Naive thymus-derived CD4-positive, alpha-beta T cell (primary cell): Measurements from ENCODE around the gene NAA15. TPM values are rescaled to one million over a fixed set of nuclear protein-coding genes. Genes with fewer than 3 reads are reported as not detected.
"Not testable (repeated sequence)": the region's sequence is repeated elsewhere in the genome, so short reads cannot be mapped to it uniquely, and the experiment has no call there.

Source experiments
- ATAC-seq: fragments of 150-1000 bp; cut with Tn5 transposase; 2 replicates; pipeline ENCODE4 v1.10.0; 2021; ENCODE audit warnings: mild to moderate bottlenecking, moderate library complexity
- CTCF ChIA-PET: fragments of 350-600 bp; sonication (Branson Sonifier 250); formaldehyde crosslinking; loops from one replicate; lab custom pipeline; 2021; ENCODE audit warnings: antibody characterized with exemption; lab: Charles Lee
- POLR2A ChIA-PET: fragments of 350-600 bp; sonication (Branson Sonifier 250); formaldehyde crosslinking; loops from one replicate; lab custom pipeline; 2021; ENCODE audit warnings: antibody characterized with exemption, inconsistent platforms; lab: Charles Lee
- DNase-seq, 9 donors: peaks; one replicate each; pipeline versions ENCODE4 v3.0.0 to v3.0.0-alpha.2; 2020 to 2022; ENCODE audit warnings: mixed read lengths in 1 of 9
- H3K27ac ChIP-seq: one replicate; pipeline ENCODE4 v1.7.0; 2013; ENCODE audit warnings: mild to moderate bottlenecking, low read depth, low read length, moderate library complexity
- H3K27me3 ChIP-seq, 2 donors: one replicate each; pipeline ENCODE4 v1.7.0; 2013; ENCODE audit warnings: low read length in 2 of 2, mild to moderate bottlenecking in 2 of 2, moderate library complexity in 2 of 2; ENCODE audit not compliant: control insufficient read depth in 2 of 2, insufficient read depth in 2 of 2
- H3K36me3 ChIP-seq, 3 experiments: 1 replicate in 2 of 3; 2 replicates in 1 of 3; pipeline ENCODE4 v1.7.0; 2013; ENCODE audit warnings: low read length in 3 of 3, mild to moderate bottlenecking in 3 of 3, moderate library complexity in 1 of 3; ENCODE audit not compliant: insufficient read depth in 3 of 3, control insufficient read depth in 2 of 3
- H3K4me1 ChIP-seq, 2 donors: one replicate each; pipeline ENCODE4 v1.7.0; 2013; ENCODE audit warnings: low read length in 2 of 2, mild to moderate bottlenecking in 2 of 2, moderate library complexity in 1 of 2; ENCODE audit not compliant: control insufficient read depth in 2 of 2, insufficient read depth in 2 of 2
- H3K4me3 ChIP-seq: 2 replicates; pipeline ENCODE4 v1.7.0; 2013; ENCODE audit warnings: mild to moderate bottlenecking, low read length
- H3K9me3 ChIP-seq, 3 experiments: 1 replicate in 2 of 3; 2 replicates in 1 of 3; pipeline ENCODE4 v1.7.0; 2013; ENCODE audit warnings: low read length in 3 of 3; ENCODE audit not compliant: control insufficient read depth in 2 of 3
- H3K27ac Mint-ChIP-seq, 9 donors: one replicate each; pipeline ENCODE4 v1.8.0; 2020 to 2022; ENCODE audit warnings: mixed read lengths in 9 of 9, mild to moderate bottlenecking in 8 of 9, moderate library complexity in 5 of 9, inconsistent platforms in 2 of 9
- H3K27me3 Mint-ChIP-seq, 5 donors: one replicate each; pipeline ENCODE4 v1.8.0; 2021 to 2022; ENCODE audit warnings: mixed read lengths in 5 of 5, mild to moderate bottlenecking in 1 of 5
- H3K36me3 Mint-ChIP-seq, 5 donors: one replicate each; pipeline ENCODE4 v1.8.0; 2020 to 2022; ENCODE audit warnings: mixed read lengths in 5 of 5, mild to moderate bottlenecking in 3 of 5, inconsistent platforms in 1 of 5
- H3K4me1 Mint-ChIP-seq, 7 donors: one replicate each; pipeline ENCODE4 v1.8.0; 2020 to 2022; ENCODE audit warnings: mixed read lengths in 7 of 7, mild to moderate bottlenecking in 3 of 7, inconsistent platforms in 1 of 7
- H3K4me3 Mint-ChIP-seq, 10 donors: one replicate each; pipeline ENCODE4 v1.8.0; 2020 to 2022; ENCODE audit warnings: mild to moderate bottlenecking in 10 of 10, mixed read lengths in 10 of 10, moderate library complexity in 6 of 10, inconsistent platforms in 2 of 10
- H3K9me3 Mint-ChIP-seq, 11 donors: one replicate each; pipeline ENCODE4 v1.8.0; 2020 to 2022; ENCODE audit warnings: mixed read lengths in 11 of 11, mild to moderate bottlenecking in 4 of 11, inconsistent platforms in 1 of 11, moderate library complexity in 1 of 11
- intact Hi-C, 2 donors: fragments of 100-400 bp; cut with micrococcal nuclease; formaldehyde crosslinking; loops; one replicate each; pipeline ENCODE4 v1.15.1; 2023
- polyA plus RNA-seq, 2 donors: library from polyadenylated mRNA; unstranded; fragments of 300-500 nt; fragmentation: Illumina TruSeq; gene quantifications; one replicate each; pipeline ENCODE4 v1.2.3, GENCODE V29; 2021
- total RNA-seq, 6 experiments: library from RNA in 5 of 6; stranded (reverse) in 5 of 6; gene quantifications; 1 replicate in 5 of 6; 2 replicates in 1 of 6; pipeline ENCODE4 v1.2.3 and lab custom pipeline; 2021 to 2026

NAA15 gene
- total and polyA plus RNA-seq, 7 experiments from 2014 or later, result 35.7 to 67.4 (median 45.3) TPM

DNA sequence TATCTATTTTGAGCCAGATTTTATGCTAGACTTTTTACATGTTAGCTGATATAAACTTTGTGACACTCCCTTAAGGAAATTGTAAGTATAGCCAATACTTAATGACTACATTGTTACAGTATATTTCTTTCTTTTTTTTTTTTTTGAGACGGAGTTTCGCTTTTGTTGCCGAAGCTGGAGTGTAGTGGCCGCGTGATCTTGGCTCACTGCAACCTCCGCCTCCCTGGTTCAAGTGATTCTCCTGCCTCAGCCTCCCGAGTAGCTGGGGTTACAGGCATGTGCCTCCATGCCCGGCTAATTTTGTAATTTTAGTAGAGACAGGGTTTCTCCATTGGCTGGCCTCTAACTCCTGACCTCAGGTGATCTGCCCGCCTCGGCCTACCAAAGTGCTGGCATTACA, 12.1 kb downstream of the NAA15 start:
- H3K9me3 ChIP-seq, H3K27me3 Mint-ChIP-seq, H3K4me3 ChIP-seq, H3K36me3 ChIP-seq, intact Hi-C loops, H3K27ac ChIP-seq, DNase-seq, H3K27me3 ChIP-seq, H3K9me3 Mint-ChIP-seq, ATAC-seq, CTCF ChIA-PET: not testable (repeated sequence)
- Mint-ChIP-seq H3K36me3 (peaks cover 0 to 12% (median 5%) of the 10 kb centered on the region in 5 donors), H3K4me1 (peaks cover 58 to 85% (median 82%) of the 10 kb centered on the region in 7 donors), H3K27ac (peak overlapping the region in 8 of 9 donors; percentile 40 to 88 (median 58)), H3K4me3 (peak overlapping the region in 6 of 10 donors; percentile 26 to 67 (median 53))
- POLR2A ChIA-PET, result interaction anchor here (0.8 to 1.4 kb wide), 2 partner anchors 11 to 214 kb away, joined by 3 read pairs; partner anchors contain the start of gene NDUFC1
- H3K4me1 ChIP-seq, result peaks cover 21 to 26% of the 10 kb centered on the region in 2 donors

DNA sequence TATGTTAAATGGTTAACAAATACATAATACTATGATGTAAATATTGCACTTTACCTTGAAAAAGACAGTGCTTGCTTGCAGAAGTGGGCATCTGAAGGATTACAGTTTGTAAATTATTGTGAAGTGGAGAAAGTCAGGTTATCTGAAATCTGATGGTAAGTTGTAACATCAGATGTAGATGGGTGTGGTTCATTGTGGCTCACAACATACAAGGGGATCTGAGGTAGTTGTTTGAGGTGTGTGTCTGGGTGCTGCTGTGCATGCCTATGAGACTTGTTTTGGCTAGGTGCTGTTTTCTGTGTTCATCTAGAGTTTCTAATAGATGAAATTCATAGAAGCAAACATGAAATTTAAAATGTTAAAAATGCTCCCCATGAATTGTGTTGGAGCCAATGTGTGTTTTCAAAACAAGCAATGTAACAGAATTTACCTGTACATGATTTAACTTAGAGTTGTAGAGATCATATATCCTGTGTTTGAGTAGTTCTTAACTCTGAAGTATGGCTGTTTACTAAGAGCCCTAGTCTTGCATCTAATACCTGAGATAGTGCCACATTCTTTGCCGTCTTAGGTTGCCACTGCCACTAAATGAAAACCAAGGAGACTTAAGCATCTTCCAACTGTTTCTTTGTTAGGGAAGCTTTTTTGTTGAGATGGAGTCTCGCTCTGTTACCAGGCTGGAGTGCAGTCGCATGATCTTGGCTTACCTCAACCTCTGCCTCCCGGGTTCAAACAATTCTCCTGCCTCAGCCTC, 12.9 kb downstream of the NAA15 start:
- H3K27ac Mint-ChIP-seq, result peak overlapping the region; percentile 6 to 88 (median 71)
- Histone ChIP-seq H3K4me1 (peaks cover 21 to 26% of the 10 kb centered on the region in 2 donors), H3K4me3 (no peak overlapping the region), H3K36me3 (no peaks in the 10 kb centered on the region), H3K27me3 (no peaks in the 10 kb centered on the region), H3K27ac (peak overlapping the region; percentile 28), H3K9me3 (no peaks in the 10 kb centered on the region)
- intact Hi-C loops, result loop anchor here in 1 of 2 donors (1.0 kb wide), 1 partner anchor 12 kb away; the partner anchor contains the start of gene NDUFC1
- DNase-seq, result peak in 5 of 9 donors; percentile 18 to 42 (median 23)
- POLR2A ChIA-PET, result interaction anchor here (0.6 to 1.6 kb wide), 3 partner anchors 13 to 276 kb away, joined by 3 to 4 read pairs (median 3); partner anchors contain the start of gene NAA15
- H3K27me3 Mint-ChIP-seq, result no peaks in the 10 kb centered on the region
- ATAC-seq, result peak; percentile 85
- H3K9me3 Mint-ChIP-seq, result peaks cover 0 to 3% (median 0%) of the 10 kb centered on the region in 11 donors
- peaks cover 0 to 12% (median 5%) of the 10 kb centered on the region in 5 donors for H3K36me3 Mint-ChIP-seq
- H3K4me3 Mint-ChIP-seq, result peak overlapping the region; percentile 3 to 67 (median 54)
- CTCF ChIA-PET, result no interaction called here
- peaks cover 58 to 83% (median 79%) of the 10 kb centered on the region in 7 donors for H3K4me1 Mint-ChIP-seq

DNA sequence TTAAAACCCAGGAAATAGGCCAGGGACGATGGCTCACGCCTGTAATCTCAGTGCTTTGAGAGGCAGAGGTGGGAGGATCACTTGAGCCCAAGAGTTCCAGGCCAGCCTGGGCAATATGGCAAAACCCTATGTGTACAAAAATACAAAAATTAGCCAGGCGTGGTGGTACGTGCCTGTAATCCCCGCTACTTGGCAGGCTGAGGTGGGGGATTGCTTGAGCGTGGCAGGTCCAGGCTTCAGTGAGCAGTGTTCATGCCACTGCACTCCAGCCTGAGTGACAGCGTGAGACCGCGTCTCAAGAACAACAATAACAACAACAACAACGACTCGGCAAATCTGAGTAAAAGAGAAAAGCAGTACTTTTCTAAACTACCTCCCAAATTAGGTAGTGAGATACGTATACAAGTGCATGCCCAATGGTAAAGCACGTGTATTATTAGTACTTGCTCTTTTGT, 13.9 kb downstream of the NAA15 start:
- Histone ChIP-seq H3K4me1 (peaks cover 21 to 26% of the 10 kb centered on the region in 2 donors), H3K27me3 (no peaks in the 10 kb centered on the region), H3K36me3 (no peaks in the 10 kb centered on the region), H3K4me3 (no peak overlapping the region), H3K27ac (no peak overlapping the region), H3K9me3 (no peaks in the 10 kb centered on the region)
- Mint-ChIP-seq H3K36me3 (peaks cover 0 to 19% (median 11%) of the 10 kb centered on the region in 5 donors), H3K4me1 (peaks cover 65 to 84% (median 81%) of the 10 kb centered on the region in 7 donors), H3K9me3 (peaks cover 0 to 6% (median 0%) of the 10 kb centered on the region in 11 donors), H3K27ac (peak overlapping the region in 6 of 9 donors; percentile 13 to 88 (median 66)), H3K4me3 (peak overlapping the region in 9 of 10 donors; percentile 7 to 78 (median 43)), H3K27me3 (no peaks in the 10 kb centered on the region)
- ChIA-PET CTCF (interaction anchor here (0.6 kb wide), 1 partner anchor 10 kb away, joined by 3 read pairs; no protein-coding TSS in a partner anchor), POLR2A (interaction anchor here (1.6 kb wide), 1 partner anchor 14 kb away, joined by 4 read pairs; the partner anchor contains the start of gene NAA15)
- no peak for DNase-seq
- no peak for ATAC-seq
- intact Hi-C loops, result loop anchor here in 1 of 2 donors (5.0 kb wide), 1 partner anchor 137 kb away; the partner anchor contains the start of gene RAB33B

DNA sequence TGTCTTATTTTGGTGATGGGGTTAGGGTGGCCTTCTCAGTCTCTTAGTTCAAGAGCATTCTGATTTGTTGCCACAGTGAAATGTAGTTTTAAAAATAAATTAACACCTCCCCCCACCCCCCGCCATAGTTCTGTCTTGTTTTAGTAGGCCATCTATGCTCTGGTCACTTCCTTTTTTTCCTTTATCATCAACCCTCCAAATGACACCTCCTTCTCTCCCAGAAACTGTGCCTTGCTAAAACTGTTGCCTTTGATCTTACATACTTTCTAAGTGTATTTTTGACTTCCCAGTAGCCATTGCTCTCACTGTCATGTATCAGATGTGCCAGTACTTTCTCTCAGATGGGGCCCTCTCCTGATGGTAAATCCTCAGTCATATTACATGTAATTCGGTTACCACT, 15.4 kb downstream of the NAA15 start:
- Mint-ChIP-seq H3K27me3 (no peaks in the 10 kb centered on the region), H3K4me1 (peaks cover 65 to 84% (median 82%) of the 10 kb centered on the region in 7 donors), H3K27ac (peak overlapping the region in 7 of 9 donors; percentile 4 to 78 (median 49)), H3K36me3 (peaks cover 1 to 21% (median 14%) of the 10 kb centered on the region in 5 donors), H3K9me3 (peaks cover 0 to 6% (median 0%) of the 10 kb centered on the region in 11 donors), H3K4me3 (peak overlapping the region in 8 of 10 donors; percentile 20 to 75 (median 48))
- intact Hi-C loops, result loop anchor here in 1 of 2 donors (5.0 kb wide), 1 partner anchor 136 kb away; the partner anchor contains the start of gene RAB33B
- Histone ChIP-seq H3K36me3 (no peaks in the 10 kb centered on the region), H3K27ac (no peak overlapping the region), H3K9me3 (no peaks in the 10 kb centered on the region), H3K4me1 (peaks cover 21 to 22% of the 10 kb centered on the region in 2 donors), H3K27me3 (no peaks in the 10 kb centered on the region), H3K4me3 (no peak overlapping the region)
- ATAC-seq (no peak), DNase-seq (no peak)
- ChIA-PET POLR2A (interaction anchor here (1.2 kb wide), 1 partner anchor 14 kb away, joined by 3 read pairs; the partner anchor contains the start of gene NDUFC1), CTCF (no interaction called here)

DNA sequence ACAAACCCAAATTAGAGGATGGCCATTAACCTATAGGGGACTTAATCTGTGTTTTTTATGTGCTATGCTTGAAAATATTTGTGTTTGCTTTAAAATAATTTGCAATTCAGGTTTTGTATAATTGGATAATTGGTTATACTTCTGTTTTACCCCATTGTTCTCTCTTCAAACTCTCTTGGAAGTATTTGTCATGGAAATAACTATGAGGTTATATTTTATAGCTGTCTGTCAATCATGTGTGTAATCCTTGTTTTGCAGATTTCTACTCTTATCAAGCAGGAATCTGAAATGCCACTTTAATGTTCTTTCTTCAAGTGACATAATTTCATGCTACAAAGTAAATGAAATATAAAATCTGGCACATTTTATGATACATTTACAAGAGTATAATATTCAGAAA, 16.3 kb downstream of the NAA15 start:
- Histone ChIP-seq H3K4me1 (peaks cover 21 to 22% of the 10 kb centered on the region in 2 donors), H3K36me3 (no peaks in the 10 kb centered on the region), H3K9me3 (no peaks in the 10 kb centered on the region), H3K27me3 (no peaks in the 10 kb centered on the region), H3K27ac (no peak overlapping the region), H3K4me3 (no peak overlapping the region)
- intact Hi-C loops, result loop anchor here in 1 of 2 donors (5.0 kb wide), 1 partner anchor 135 kb away; the partner anchor contains the start of gene RAB33B
- ChIA-PET CTCF (no interaction called here), POLR2A (interaction anchor here (1.2 kb wide), 1 partner anchor 15 kb away, joined by 3 read pairs; the partner anchor contains the start of gene NDUFC1)
- Mint-ChIP-seq H3K27ac (peak overlapping the region in 1 of 9 donors; percentile 78), H3K9me3 (peaks cover 0 to 10% (median 0%) of the 10 kb centered on the region in 11 donors), H3K4me3 (peak overlapping the region in 3 of 10 donors; percentile 6 to 59 (median 56)), H3K36me3 (peaks cover 6 to 27% (median 20%) of the 10 kb centered on the region in 5 donors), H3K27me3 (no peaks in the 10 kb centered on the region), H3K4me1 (peaks cover 64 to 84% (median 81%) of the 10 kb centered on the region in 7 donors)
- DNase-seq, result no peak
- ATAC-seq, result no peak

DNA sequence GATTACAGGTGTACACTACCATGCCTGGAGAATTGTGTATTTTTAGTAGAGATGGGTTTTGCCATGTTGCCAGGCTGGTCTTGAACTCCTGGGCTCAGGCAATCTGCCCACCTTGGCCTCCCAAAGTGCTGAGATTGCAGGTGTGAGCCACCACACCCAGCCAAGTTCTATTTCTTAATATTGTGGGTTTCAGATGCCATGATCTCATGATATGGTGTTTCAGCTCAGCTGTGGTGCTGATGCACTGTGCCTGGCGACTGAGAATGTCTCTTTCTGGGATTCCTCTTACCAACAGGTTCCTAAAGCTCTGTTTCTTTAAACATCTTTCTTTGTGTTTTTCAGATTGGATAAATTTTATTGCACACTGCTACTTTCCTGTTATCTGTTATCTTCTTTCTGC, 18.3 kb downstream of the NAA15 start:
- Mint-ChIP-seq H3K9me3 (peaks cover 0 to 10% (median 0%) of the 10 kb centered on the region in 11 donors), H3K27ac (peak overlapping the region in 1 of 9 donors; percentile 90), H3K4me1 (peaks cover 58 to 81% (median 77%) of the 10 kb centered on the region in 7 donors), H3K36me3 (peaks cover 6 to 27% (median 16%) of the 10 kb centered on the region in 5 donors), H3K4me3 (peak overlapping the region in 4 of 10 donors; percentile 0 to 33 (median 12)), H3K27me3 (no peaks in the 10 kb centered on the region)
- no peak overlapping the region for H3K27ac ChIP-seq
- DNase-seq (no peak), ATAC-seq (no peak)
- H3K4me1 ChIP-seq, result peaks cover 10 to 12% of the 10 kb centered on the region in 2 donors
- ChIA-PET POLR2A (no interaction called here), CTCF (no interaction called here)
- H3K9me3 ChIP-seq, result no peaks in the 10 kb centered on the region
- no peak overlapping the region for H3K4me3 ChIP-seq
- no peaks in the 10 kb centered on the region for H3K27me3 ChIP-seq
- no peaks in the 10 kb centered on the region for H3K36me3 ChIP-seq
- intact Hi-C loops, result loop anchor here in 1 of 2 donors (5.0 kb wide), 1 partner anchor 133 kb away; the partner anchor contains the start of gene RAB33B
